ENCODE data around the gene CPB2.

- TF ChIP-seq, protein P1, sequence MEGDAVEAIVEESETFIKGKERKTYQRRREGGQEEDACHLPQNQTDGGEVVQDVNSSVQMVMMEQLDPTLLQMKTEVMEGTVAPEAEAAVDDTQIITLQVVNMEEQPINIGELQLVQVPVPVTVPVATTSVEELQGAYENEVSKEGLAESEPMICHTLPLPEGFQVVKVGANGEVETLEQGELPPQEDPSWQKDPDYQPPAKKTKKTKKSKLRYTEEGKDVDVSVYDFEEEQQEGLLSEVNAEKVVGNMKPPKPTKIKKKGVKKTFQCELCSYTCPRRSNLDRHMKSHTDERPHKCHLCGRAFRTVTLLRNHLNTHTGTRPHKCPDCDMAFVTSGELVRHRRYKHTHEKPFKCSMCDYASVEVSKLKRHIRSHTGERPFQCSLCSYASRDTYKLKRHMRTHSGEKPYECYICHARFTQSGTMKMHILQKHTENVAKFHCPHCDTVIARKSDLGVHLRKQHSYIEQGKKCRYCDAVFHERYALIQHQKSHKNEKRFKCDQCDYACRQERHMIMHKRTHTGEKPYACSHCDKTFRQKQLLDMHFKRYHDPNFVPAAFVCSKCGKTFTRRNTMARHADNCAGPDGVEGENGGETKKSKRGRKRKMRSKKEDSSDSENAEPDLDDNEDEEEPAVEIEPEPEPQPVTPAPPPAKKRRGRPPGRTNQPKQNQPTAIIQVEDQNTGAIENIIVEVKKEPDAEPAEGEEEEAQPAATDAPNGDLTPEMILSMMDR (IDR thresholded peaks at IDR 0.05) = no peak
- TF ChIP-seq POLR2AphosphoS5 (IDR thresholded peaks at IDR 0.05; ENCODE audit: low read depth, low read length) (no peak), TCF7L2 (IDR thresholded peaks at IDR 0.05; ENCODE audit: low read depth, low read length) (no peak)
Measured at GRCh38 chr13:46102255-46102605, 2.6 kb downstream of the CPB2 start.
